K562 (cell line): ENCODE results near the gene LRRC10B. TPM values are rescaled to one million over a fixed set of nuclear protein-coding genes. Genes with fewer than 3 reads are reported as not detected.

Source experiments
- ATAC-seq: fragments of 200-7000 bp; cut with Tn5 transposase; 3 replicates; pipeline ENCODE4 v1.9.1; 2020; ENCODE audit warnings: moderate library complexity
- BruUV-seq: library from RNA; stranded (reverse); fragments of 400-500 nt; replicated peaks from 2 replicates; lab custom pipeline; 2021; lab: Mats Ljungman, UMichigan
- CTCF ChIA-PET: fragments of 300-600 bp; formaldehyde crosslinking; extraction: SDS; loops from one replicate; lab custom pipeline; 2021; ENCODE audit warnings: low intra/inter-chr PET ratio; lab: Yijun Ruan, JAX
- POLR2A ChIA-PET: fragments of 300-600, 350-650 bp; sonication (Branson Sonifier 250); formaldehyde crosslinking; extraction: SDS; loops from one replicate; lab custom pipeline; 2021; ENCODE audit warnings: antibody characterized with exemption, inconsistent platforms; lab: Yijun Ruan, JAX
- DNase-seq, 4 experiments: peaks; one replicate each; pipeline versions ENCODE4 v3.0.0 to v3.0.0-alpha.2; 2011 to 2018; ENCODE audit warnings: low spot score in 3 of 4, mixed read lengths in 3 of 4; ENCODE audit errors: extremely low read depth in 1 of 4
- FAIRE-seq: peaks from 2 replicates; lab custom pipeline; 2011; peaks lifted over from hg19 to GRCh38; lab: Jason Lieb, UNC
- H2AFZ ChIP-seq: 2 replicates; pipeline ENCODE4 v1.6.0; 2011; ENCODE audit warnings: low read depth, low read length, control low read depth, inconsistent platforms
- H3K27ac ChIP-seq: fragments of 200-600 bp; 3 replicates; pipeline ENCODE4 v1.8.0; 2011; ENCODE audit warnings: low read depth, mild to moderate bottlenecking, control low read depth, inconsistent platforms, low read length, moderate library complexity, mixed read lengths; ENCODE audit errors: extremely low read depth
- H3K27me3 ChIP-seq, 2 experiments: fragments of 300-600 bp in 1 of 2; 2 replicates in 1 of 2; 3 replicates in 1 of 2; pipeline versions ENCODE4 v1.6.0 to v1.8.0; 2011; ENCODE audit warnings: inconsistent platforms in 2 of 2, low read length in 2 of 2, mild to moderate bottlenecking in 1 of 2, mixed read lengths in 1 of 2, moderate library complexity in 1 of 2; ENCODE audit not compliant: control insufficient read depth in 2 of 2, insufficient read depth in 2 of 2
- H3K36me3 ChIP-seq: fragments of 300-600 bp; 3 replicates; pipeline ENCODE4 v1.8.0; 2011; ENCODE audit warnings: mild to moderate bottlenecking, low read length, inconsistent platforms; ENCODE audit not compliant: control insufficient read depth, insufficient read depth
- H3K4me1 ChIP-seq, 2 experiments: fragments of 200-600 bp in 1 of 2; replicated peaks in 1 of 2; 2 replicates in 1 of 2; 3 replicates in 1 of 2; pipeline versions ENCODE4 v1.5.1 to v1.8.0; 2011; ENCODE audit warnings: inconsistent platforms in 2 of 2, low read length in 2 of 2, mild to moderate bottlenecking in 1 of 2, mixed read lengths in 1 of 2, moderate library complexity in 1 of 2; ENCODE audit not compliant: control insufficient read depth in 2 of 2, insufficient read depth in 2 of 2
- H3K4me2 ChIP-seq: 2 replicates; pipeline ENCODE4 v1.6.1; 2011; ENCODE audit warnings: low read length, control low read depth, inconsistent platforms, mixed read lengths; ENCODE audit not compliant: insufficient read depth
- H3K4me3 ChIP-seq: fragments of 200-600 bp; sonication (generic), shearing (Covaris generic); 2 replicates; pipeline ENCODE4 v1.5.1; 2016; ENCODE audit warnings: control low read depth, inconsistent platforms
- H3K79me2 ChIP-seq: fragments of 200-600 bp; 3 replicates; pipeline ENCODE4 v1.8.0; 2011; ENCODE audit warnings: low read length, inconsistent platforms; ENCODE audit not compliant: control insufficient read depth, insufficient read depth
- H3K9ac ChIP-seq, 2 experiments: 2 replicates each; pipeline versions ENCODE4 v1.6.0 to v1.6.1; 2011; ENCODE audit warnings: low read depth in 2 of 2, low read length in 2 of 2, control low read depth in 1 of 2, inconsistent platforms in 1 of 2, mild to moderate bottlenecking in 1 of 2, mixed read lengths in 1 of 2; ENCODE audit not compliant: insufficient read depth in 1 of 2
- H3K9me1 ChIP-seq: one replicate; pipeline ENCODE4 v1.6.0; 2011; ENCODE audit warnings: inconsistent platforms, mild to moderate bottlenecking, low read length, moderate library complexity; ENCODE audit not compliant: control insufficient read depth, insufficient read depth
- H3K9me3 ChIP-seq: replicated peaks from 2 replicates; pipeline ENCODE4 v1.5.1; 2011; ENCODE audit warnings: low read depth, low read length, inconsistent platforms; ENCODE audit not compliant: control insufficient read depth, insufficient read depth
- H4K20me1 ChIP-seq: replicated peaks from 2 replicates; pipeline ENCODE4 v1.6.1; 2011; ENCODE audit warnings: low read length, inconsistent platforms, mixed read lengths; ENCODE audit not compliant: control insufficient read depth, insufficient read depth
- E2F5 ChIP-seq: sonication (generic); formaldehyde crosslinking; IDR thresholded peaks from 2 replicates; pipeline ENCODE4 v1.8.0; 2022; ENCODE audit warnings: mild to moderate bottlenecking, missing genetic modification reagents
- ELF1 ChIP-seq: fragments of 200-800 bp; sonication (Bioruptor generic); IDR thresholded peaks from 2 replicates; pipeline ENCODE4 v1.6.1; 2016; ENCODE audit warnings: missing genetic modification characterization, missing compliant biosample characterization
- LCOR ChIP-seq: sonication (generic); formaldehyde crosslinking; IDR thresholded peaks from 2 replicates; pipeline ENCODE4 v1.8.0; 2022; ENCODE audit warnings: mild to moderate bottlenecking, missing genetic modification reagents
- MLLT1 ChIP-seq, 2 experiments: fragments of 450-650 bp; IDR thresholded peaks; 2 replicates each; pipeline ENCODE4 v1.6.1; 2016
- OTX1 ChIP-seq: fragments of 450-650 bp; formaldehyde crosslinking; IDR thresholded peaks from 2 replicates; pipeline ENCODE4 v1.4.0; 2022; ENCODE audit warnings: mild to moderate bottlenecking
- PRDM10 ChIP-seq: fragments of 450-650 bp; IDR thresholded peaks from 2 replicates; pipeline ENCODE4 v1.6.1; 2018; ENCODE audit not compliant: partially characterized antibody
- SNAPC5 ChIP-seq: fragments of 250-450 bp; sonication (Bioruptor Pico); IDR thresholded peaks from 2 replicates; pipeline ENCODE4 v1.8.0; 2021; ENCODE audit warnings: moderate library complexity, mild to moderate bottlenecking, inconsistent platforms
- ZNF592 ChIP-seq: fragments of 450-650 bp; IDR thresholded peaks from 2 replicates; pipeline ENCODE4 v1.6.1; 2017; ENCODE audit warnings: antibody characterized with exemption, mild to moderate bottlenecking
- WGBS: fragments of 100-300 bp; shearing (Covaris generic); methylation state at CpG from one replicate; pipeline ENCODE4 v1.1.6; 2016; ENCODE audit warnings: low coverage, mixed read lengths; ENCODE audit not compliant: insufficient coverage; ENCODE audit errors: missing lambda C conversion rate; 5-methylcytosine and 5-hydroxymethylcytosine counted together
- in situ Hi-C: fragments of 300-500 bp; cut with MboI; formaldehyde crosslinking; loops from 4 replicates; pipeline ENCODE4 v1.15.0; 2018; ENCODE audit warnings: inconsistent platforms, mixed read lengths
- intact Hi-C: fragments of 100-400 bp; cut with micrococcal nuclease; formaldehyde crosslinking; loops from 2 replicates; pipeline ENCODE4 v1.14.2; 2022
- polyA plus RNA-seq, 8 experiments: library from polyadenylated mRNA; depleted of rRNA in 4 of 8; stranded (reverse) in 5 of 8; unstranded in 3 of 8; fragments of >200 nt; fragmentation: Nextera tagmentation in 2 of 8; fragmentation: Illumina TruSeq in 1 of 8; extraction: Ambion mirVana in 2 of 8; extraction: Trizol in 1 of 8; gene quantifications; 2 replicates each; pipeline versions ENCODE4 v1.2.1 to v1.2.3, GENCODE V29; 2011 to 2014; ENCODE audit warnings: inconsistent platforms in 1 of 8, missing spikeins in 1 of 8
- total RNA-seq, 7 experiments: library from RNA; depleted of rRNA in 6 of 7; stranded (reverse); fragments of >200 nt in 6 of 7; fragmentation: Illumina TruSeq in 2 of 7; extraction: Trizol in 2 of 7; gene quantifications; 2 replicates each; pipeline versions ENCODE4 v1.2.1 to v1.2.3, GENCODE V29; 2011 to 2021; ENCODE audit warnings: low replicate concordance in 1 of 7

LRRC10B gene
- total and polyA plus RNA-seq, 9 of the 15 experiments (the other 6 are each of a cell fraction or from before 2014, with no cell fraction given): 0.11 TPM; not detected in 8

- POLR2A ChIA-PET: no interaction called here
- BruUV-seq: no TSS peak
These were observed 34.4 kb upstream of the LRRC10B start for GRCh38 chr11:61474013-61474643.

More at GRCh38 chr11:61474013-61474643, 34.4 kb upstream of the LRRC10B start:
- Histone ChIP-seq H3K9me1 (no peaks in the 10 kb centered on the region), H4K20me1 (peaks cover 9% of the 10 kb centered on the region; the same call in 1 of the 2 replicates), H3K4me2 (no peak overlapping the region), H3K27ac (no peak overlapping the region)
- in situ Hi-C loops: no loop called here
- intact Hi-C loops: no loop called here
- TF ChIP-seq SNAPC5 (CRISPR knock-in tag) (no peak), ELF1 (tag) (no peak), OTX1 (CRISPR knock-in tag) (no peak), MLLT1 (IDR thresholded peaks at IDR 0.05) (no peak), PRDM10 (no peak), ZNF592 (no peak), LCOR (no peak), E2F5 (CRISPR knock-in tag) (no peak)
- TF ChIP-seq, all 486 proteins: peak for 0
- H3K9me3 ChIP-seq: no peaks in the 10 kb centered on the region
- H3K4me3 ChIP-seq: no peak overlapping the region
- no peak overlapping the region for H3K9ac ChIP-seq
- peaks cover 0 to 14% of the 10 kb centered on the region in 2 experiments; a peak in 3 of 5 replicates for H3K27me3 ChIP-seq
- DNase-seq (no peak), ATAC-seq (no peak), FAIRE-seq (no peak)
- H3K79me2 ChIP-seq: no peaks in the 10 kb centered on the region
- CTCF ChIA-PET: no interaction called here
- WGBS: 85% methylated on average over 6 of the region's 6 CpGs
- H2AFZ ChIP-seq: no peak overlapping the region
- peaks cover 0 to 7% of the 10 kb centered on the region in 2 experiments; a peak in 2 of 5 replicates for H3K4me1 ChIP-seq
- no peaks in the 10 kb centered on the region for H3K36me3 ChIP-seq
